ENCODE measurements around the gene SORBS1.

Gene SORBS1

DNA sequence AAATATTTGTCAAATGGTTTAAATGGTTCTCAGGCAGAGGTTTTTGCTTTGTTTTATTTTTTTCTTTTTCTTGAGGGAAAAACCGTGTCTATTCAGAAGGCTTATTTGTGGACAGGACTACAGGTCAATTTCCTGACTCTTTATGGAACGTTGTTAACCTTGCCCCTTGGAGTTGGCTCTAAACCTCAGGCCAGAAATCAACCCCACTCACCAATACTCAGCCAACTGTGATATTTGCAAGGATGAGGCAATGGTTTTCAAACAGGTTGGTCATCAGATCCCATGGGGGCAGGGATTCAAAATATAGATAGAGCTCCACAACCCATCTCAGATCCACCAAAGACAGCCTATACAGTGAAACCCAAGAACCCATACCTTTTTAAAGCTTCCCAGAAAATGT lies 280.5 kb downstream of the SORBS1 start:
- no peak for DNase-seq

GRCh38 chr10:95279042-95279820 lies 281.9 kb downstream of the SORBS1 start:
- no peak for DNase-seq

GRCh38 chr10:95278061-95278988 lies 282.8 kb downstream of the SORBS1 start:
- no peak for DNase-seq

DNA sequence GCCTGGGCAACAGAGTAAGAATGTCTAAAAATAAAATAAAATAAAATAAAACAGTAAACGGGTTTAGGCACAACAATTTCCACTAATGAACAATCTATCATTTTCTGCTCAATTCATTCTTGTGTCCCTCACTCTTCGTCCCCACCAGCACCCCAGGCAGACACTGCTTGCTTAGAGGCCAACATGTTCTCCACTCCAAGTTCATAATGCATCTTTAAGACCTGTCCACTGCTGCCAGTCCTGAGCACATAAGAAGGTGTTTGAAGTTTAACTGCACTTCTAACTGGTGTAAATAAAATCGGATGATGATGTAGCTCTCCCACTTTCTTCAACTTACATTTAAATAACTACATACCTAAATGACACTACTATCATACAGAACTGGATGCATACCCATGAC lies 283.6 kb downstream of the SORBS1 start:
- DNase-seq = no peak

DNA sequence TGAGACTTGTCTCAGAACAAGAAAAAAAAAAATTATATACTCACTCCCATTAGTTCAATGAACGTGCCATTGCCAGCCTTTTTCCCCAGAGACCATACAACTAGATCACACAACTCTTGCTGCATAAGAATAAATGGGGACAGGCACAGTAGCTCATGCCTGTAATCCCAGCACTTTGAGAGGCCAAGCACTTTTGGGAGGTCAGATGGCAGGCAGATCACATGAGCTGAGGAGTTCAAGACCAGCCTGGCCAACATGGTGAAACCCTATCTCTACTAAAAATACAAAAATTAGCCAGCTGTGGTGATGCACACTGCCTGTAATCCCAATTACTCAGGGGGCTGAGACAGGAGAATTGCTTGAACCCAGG lies 284.0 kb downstream of the SORBS1 start:
- DNase-seq = no peak

- no peak for DNase-seq
Measured at GRCh38 chr10:95276367-95277200, 284.6 kb downstream of the SORBS1 start.

- no peak for DNase-seq
Measured at GRCh38 chr10:95275726-95276366, 285.3 kb downstream of the SORBS1 start.

GRCh38 chr10:95273393-95274312 lies 287.5 kb downstream of the SORBS1 start:
- no peak for DNase-seq

DNA sequence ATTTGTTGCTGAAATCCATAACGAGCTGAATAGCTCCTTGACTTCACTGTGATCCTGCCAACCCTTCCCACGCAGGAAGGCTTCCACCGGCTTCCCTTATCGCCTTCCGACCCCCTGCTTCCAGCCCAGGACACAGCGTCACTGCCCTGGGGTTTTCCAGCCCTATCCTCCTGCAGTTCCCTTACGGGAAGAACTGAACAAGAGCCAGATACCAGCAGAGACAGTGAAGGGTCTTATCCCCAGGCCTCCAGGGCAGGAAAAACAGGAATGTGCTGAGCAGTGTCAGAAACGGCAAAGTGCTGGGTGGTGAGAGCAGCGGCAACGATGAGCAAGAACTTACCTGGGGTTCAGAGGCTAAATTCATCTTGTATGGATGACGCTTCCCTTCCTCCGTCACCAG lies 292.7 kb downstream of the SORBS1 start:
- no peak for DNase-seq

- no peak for DNase-seq
Measured at GRCh38 chr10:95267251-95267650, 293.9 kb downstream of the SORBS1 start.

DNA sequence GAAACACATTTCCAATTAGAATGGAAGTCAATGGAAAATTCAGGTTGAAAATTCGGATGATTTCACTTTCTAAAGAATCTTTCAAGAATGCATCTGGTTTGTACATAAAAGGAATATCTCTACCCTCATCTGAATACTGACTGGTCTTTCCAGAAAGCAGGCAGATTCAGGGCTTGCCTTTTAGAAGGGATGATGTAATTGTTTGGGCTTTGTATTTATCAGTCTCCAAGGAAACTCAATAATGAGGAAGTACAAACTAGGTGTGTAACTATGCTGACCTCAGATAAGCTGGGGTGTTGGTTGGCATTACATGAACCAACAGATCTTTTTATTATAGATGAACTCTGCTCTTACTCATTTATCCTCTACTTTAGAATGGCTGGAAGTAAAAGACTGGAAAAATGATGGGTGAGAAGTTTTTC lies 294.5 kb downstream of the SORBS1 start:
- peak; percentile 73 for DNase-seq

DNA sequence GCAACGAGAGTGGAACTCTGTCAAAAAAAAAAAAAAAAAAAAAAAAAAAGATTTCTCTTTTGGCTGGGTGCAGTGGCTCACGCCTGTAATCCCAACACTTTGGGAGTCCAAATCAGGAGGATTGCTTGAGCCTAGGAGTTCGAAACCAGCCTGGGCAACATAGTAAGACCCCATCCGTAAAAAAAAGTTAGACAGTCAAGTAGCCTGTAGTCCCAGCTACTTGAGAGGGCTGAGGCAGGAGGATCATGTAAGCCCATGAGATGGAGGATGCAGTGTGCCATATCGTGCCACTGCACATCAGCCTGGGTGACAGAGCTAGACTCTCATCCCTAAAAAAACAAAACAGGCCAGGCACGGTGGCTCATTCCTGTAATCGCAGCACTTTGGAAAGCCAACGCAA lies 295.6 kb downstream of the SORBS1 start:
- no peak for DNase-seq

GRCh38 chr10:95264227-95265051 lies 296.7 kb downstream of the SORBS1 start:
- DNase-seq = peak; percentile 71

- DNase-seq = no peak
Measured at GRCh38 chr10:95263864-95264226, 297.3 kb downstream of the SORBS1 start.

DNA sequence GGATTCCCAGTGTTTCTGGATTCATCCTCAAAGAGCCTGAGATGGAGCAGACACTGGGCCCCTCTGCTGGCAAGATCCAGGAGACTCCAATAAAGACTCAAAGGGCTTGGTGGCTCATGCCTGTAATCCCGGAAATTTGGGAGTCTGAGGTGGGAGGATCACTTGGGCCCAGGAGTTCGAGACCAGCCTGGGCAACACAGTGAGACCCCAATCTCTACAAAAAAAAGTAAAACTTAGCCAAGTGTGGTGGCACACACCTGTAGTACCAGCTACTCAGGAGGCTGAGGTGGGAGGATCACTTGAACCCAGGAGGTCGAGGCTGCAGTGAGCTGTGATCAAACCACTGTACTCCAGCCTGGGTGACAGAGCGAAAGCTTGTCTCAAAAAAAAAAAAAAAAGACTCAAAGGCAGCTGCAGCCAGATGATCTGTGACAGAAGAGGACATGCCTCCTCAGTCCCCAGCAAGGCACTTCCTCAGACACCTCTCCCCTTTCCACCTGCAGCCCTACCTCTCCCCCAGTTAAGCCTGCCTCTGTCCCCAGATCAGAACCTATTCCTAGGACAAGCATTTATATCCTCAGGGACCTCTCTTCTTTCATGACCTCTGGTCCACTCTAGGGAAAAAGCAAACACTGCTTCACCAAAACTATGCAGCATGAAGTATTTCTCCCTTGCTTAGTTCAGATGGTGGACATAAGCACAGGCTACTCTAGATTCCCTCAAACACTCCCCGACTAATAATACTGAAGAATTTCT lies 298.2 kb downstream of the SORBS1 start:
- DNase-seq = no peak

- DNase-seq = no peak
Measured at GRCh38 chr10:95261926-95262325, 299.2 kb downstream of the SORBS1 start.
